Breast epithelium (tissue), 3 donors: ENCODE measurements around the gene HBG1.

Experiments
- CTCF ChIP-seq, 3 donors: fragments of 450-650 bp; IDR thresholded peaks; one replicate each; pipeline ENCODE4 v1.5.1; 2016 to 2017; ENCODE audit warnings: antibody characterized with exemption in 3 of 3, mild to moderate bottlenecking in 3 of 3, moderate library complexity in 3 of 3
- POLR2A ChIP-seq: fragments of 450-650 bp; IDR thresholded peaks from one replicate; pipeline ENCODE4 v1.6.1; 2016; ENCODE audit warnings: antibody characterized with exemption, mild to moderate bottlenecking, moderate library complexity

GRCh38 chr11:5286901-5287300 is 37.2 kb upstream of the HBG1 start:
- TF ChIP-seq CTCF (IDR thresholded peaks at IDR 0.05) (no peak), POLR2A (no peak)
